ENCODE measurements around the gene GRM1. TPM values are rescaled to one million over a fixed set of nuclear protein-coding genes. Genes with fewer than 3 reads are reported as not detected.

Gene GRM1
- total RNA-seq, 4 donors from 2014 or later: under 0.01 to 0.19 TPM; not detected in 2

DNA sequence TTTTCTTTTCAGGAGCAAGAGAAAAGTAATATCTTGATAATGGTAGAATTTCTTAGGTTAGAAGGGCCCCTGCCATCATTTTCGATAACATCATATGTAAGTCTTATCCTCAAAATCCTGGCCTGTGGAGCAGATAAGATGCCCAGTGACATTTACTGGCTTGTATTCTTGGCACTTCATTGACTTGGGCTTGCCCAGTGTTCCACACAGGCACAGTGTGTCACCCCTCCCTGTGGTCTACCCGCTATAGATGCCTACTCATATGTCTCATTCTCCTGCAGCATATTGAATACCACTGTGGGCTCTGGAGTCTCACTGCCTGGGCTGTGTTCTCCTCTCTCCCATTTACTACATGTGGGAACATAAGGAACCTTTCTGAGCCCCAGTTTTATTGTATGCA is 105.0 kb downstream of the GRM1 start:
- Histone ChIP-seq H3K9me3 (no peaks in the 10 kb centered on the region), H3K36me3 (no peaks in the 10 kb centered on the region), H3K4me1 (no peaks in the 10 kb centered on the region), H3K4me3 (no peak overlapping the region), H3K27ac (replicated peaks in 1 of 4) (no peak overlapping the region), H3K27me3 (no peaks in the 10 kb centered on the region)
- TF ChIP-seq POLR2A (IDR thresholded peaks at IDR 0.05; ENCODE audit: low read depth): no peak
- TF ChIP-seq EP300 (IDR thresholded peaks at IDR 0.05): no peak
- TF ChIP-seq POLR2AphosphoS5 (IDR thresholded peaks at IDR 0.05): no peak
- TF ChIP-seq, protein P1, sequence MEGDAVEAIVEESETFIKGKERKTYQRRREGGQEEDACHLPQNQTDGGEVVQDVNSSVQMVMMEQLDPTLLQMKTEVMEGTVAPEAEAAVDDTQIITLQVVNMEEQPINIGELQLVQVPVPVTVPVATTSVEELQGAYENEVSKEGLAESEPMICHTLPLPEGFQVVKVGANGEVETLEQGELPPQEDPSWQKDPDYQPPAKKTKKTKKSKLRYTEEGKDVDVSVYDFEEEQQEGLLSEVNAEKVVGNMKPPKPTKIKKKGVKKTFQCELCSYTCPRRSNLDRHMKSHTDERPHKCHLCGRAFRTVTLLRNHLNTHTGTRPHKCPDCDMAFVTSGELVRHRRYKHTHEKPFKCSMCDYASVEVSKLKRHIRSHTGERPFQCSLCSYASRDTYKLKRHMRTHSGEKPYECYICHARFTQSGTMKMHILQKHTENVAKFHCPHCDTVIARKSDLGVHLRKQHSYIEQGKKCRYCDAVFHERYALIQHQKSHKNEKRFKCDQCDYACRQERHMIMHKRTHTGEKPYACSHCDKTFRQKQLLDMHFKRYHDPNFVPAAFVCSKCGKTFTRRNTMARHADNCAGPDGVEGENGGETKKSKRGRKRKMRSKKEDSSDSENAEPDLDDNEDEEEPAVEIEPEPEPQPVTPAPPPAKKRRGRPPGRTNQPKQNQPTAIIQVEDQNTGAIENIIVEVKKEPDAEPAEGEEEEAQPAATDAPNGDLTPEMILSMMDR (IDR thresholded peaks at IDR 0.05): no peak
- intact Hi-C loops (cut with DNase I): no loop called here
- WGBS: 85% methylated on average over 2 of the region's 2 CpGs
- no peak for DNase-seq (ENCODE audit: extremely low spot score)

GRCh38 chr6:146135167-146135566 is 106.3 kb downstream of the GRM1 start:
- no peaks in the 10 kb centered on the region for H3K36me3 ChIP-seq
- H3K27ac ChIP-seq (replicated peaks in 1 of 4): no peak overlapping the region
- no peak overlapping the region for H3K4me3 ChIP-seq
- no peak for DNase-seq (ENCODE audit: extremely low spot score)
- WGBS: 91% methylated on average over 2 of the region's 2 CpGs
- H3K4me1 ChIP-seq: no peaks in the 10 kb centered on the region
- TF ChIP-seq POLR2A (IDR thresholded peaks at IDR 0.05; ENCODE audit: low read depth) (no peak), EP300 (IDR thresholded peaks at IDR 0.05) (no peak), POLR2AphosphoS5 (IDR thresholded peaks at IDR 0.05) (no peak)
- TF ChIP-seq, protein P1 (IDR thresholded peaks at IDR 0.05): no peak
- no peaks in the 10 kb centered on the region for H3K9me3 ChIP-seq
- intact Hi-C loops (cut with DNase I): no loop called here
- no peaks in the 10 kb centered on the region for H3K27me3 ChIP-seq

GRCh38 chr6:146146836-146147235 is 118.0 kb downstream of the GRM1 start:
- Histone ChIP-seq H3K27ac (replicated peaks in 1 of 4) (no peak overlapping the region), H3K9me3 (no peaks in the 10 kb centered on the region), H3K27me3 (no peaks in the 10 kb centered on the region), H3K4me1 (no peaks in the 10 kb centered on the region), H3K36me3 (no peaks in the 10 kb centered on the region), H3K4me3 (no peak overlapping the region)
- TF ChIP-seq POLR2AphosphoS5 (IDR thresholded peaks at IDR 0.05) (no peak), EP300 (IDR thresholded peaks at IDR 0.05) (no peak), POLR2A (IDR thresholded peaks at IDR 0.05; ENCODE audit: low read depth) (no peak)
- TF ChIP-seq, protein P1 (IDR thresholded peaks at IDR 0.05): no peak
- WGBS: 71% methylated on average over 1 of the region's 1 CpG
- no peak for DNase-seq (ENCODE audit: extremely low spot score)
- intact Hi-C loops (cut with DNase I): no loop called here

- no peak for TF ChIP-seq POLR2A (IDR thresholded peaks at IDR 0.05; ENCODE audit: low read depth)
- TF ChIP-seq POLR2AphosphoS5 (IDR thresholded peaks at IDR 0.05): no peak
- TF ChIP-seq EP300 (IDR thresholded peaks at IDR 0.05): no peak
- TF ChIP-seq, protein P1 (IDR thresholded peaks at IDR 0.05): no peak
- intact Hi-C loops (cut with DNase I): no loop called here
- Histone ChIP-seq H3K27me3 (no peaks in the 10 kb centered on the region), H3K27ac (replicated peaks in 1 of 4) (no peak overlapping the region), H3K4me1 (no peaks in the 10 kb centered on the region), H3K36me3 (no peaks in the 10 kb centered on the region), H3K4me3 (no peak overlapping the region), H3K9me3 (no peaks in the 10 kb centered on the region)
- DNase-seq (ENCODE audit: extremely low spot score): no peak
- WGBS: 54% methylated on average over 1 of the region's 1 CpG
Observed at GRCh38 chr6:146149770-146150169, 120.9 kb downstream of the GRM1 start.

GRCh38 chr6:146153040-146153758 is 124.3 kb downstream of the GRM1 start:
- DNase-seq (ENCODE audit: extremely low spot score): no peak
- TF ChIP-seq, protein P1 (IDR thresholded peaks at IDR 0.05): no peak
- TF ChIP-seq POLR2AphosphoS5 (IDR thresholded peaks at IDR 0.05) (no peak), EP300 (IDR thresholded peaks at IDR 0.05) (no peak), POLR2A (IDR thresholded peaks at IDR 0.05; ENCODE audit: low read depth) (no peak)
- H3K27ac ChIP-seq (replicated peaks in 1 of 4): no peak overlapping the region
- H3K27me3 ChIP-seq: peaks cover 0 to 3% (median 0%) of the 10 kb centered on the region in 4 donors
- WGBS: 71% methylated on average over 4 of the region's 4 CpGs
- H3K4me1 ChIP-seq: no peaks in the 10 kb centered on the region
- H3K36me3 ChIP-seq: no peaks in the 10 kb centered on the region
- H3K9me3 ChIP-seq: no peaks in the 10 kb centered on the region
- H3K4me3 ChIP-seq: no peak overlapping the region
- intact Hi-C loops (cut with DNase I): no loop called here
